GM23338 (cell line): ENCODE results near the gene SRD5A3. TPM values are rescaled to one million over a fixed set of nuclear protein-coding genes. Genes with fewer than 3 reads are reported as not detected.

Experiments
- ATAC-seq: fragments of 200-7000 bp; cut with Tn5 transposase; 3 replicates; pipeline ENCODE4 v1.9.1; 2020
- DNase-seq: peaks from one replicate; pipeline ENCODE4 v3.0.0-alpha.2; 2015; ENCODE audit warnings: low spot score
- H2AFZ ChIP-seq: fragments of 200-600 bp; sonication (generic); 2 replicates; pipeline ENCODE4 v1.8.0; 2016; ENCODE audit warnings: antibody characterized with exemption, mild to moderate bottlenecking, moderate library complexity
- H3F3A ChIP-seq: fragments of 200-600 bp; sonication (generic); replicated peaks from 2 replicates; pipeline ENCODE4 v1.8.0; 2017; ENCODE audit warnings: antibody characterized with exemption, mixed run types, low read depth
- H3K27ac ChIP-seq: fragments of 200-600 bp; sonication (generic); 2 replicates; pipeline ENCODE4 v1.6.1; 2016; ENCODE audit warnings: low read depth
- H3K27me3 ChIP-seq: fragments of 200-600 bp; sonication (generic); 2 replicates; pipeline ENCODE4 v1.8.0; 2016; ENCODE audit warnings: mild to moderate bottlenecking, mixed run types, moderate library complexity; ENCODE audit not compliant: insufficient read depth
- H3K36me3 ChIP-seq: fragments of 200-600 bp; sonication (generic); 2 replicates; pipeline ENCODE4 v1.8.0; 2016; ENCODE audit warnings: mild to moderate bottlenecking; ENCODE audit not compliant: insufficient read depth
- H3K4me1 ChIP-seq: fragments of 200-600 bp; sonication (generic); 2 replicates; pipeline ENCODE4 v1.8.0; 2016; ENCODE audit warnings: mild to moderate bottlenecking, moderate library complexity; ENCODE audit not compliant: insufficient read depth
- H3K4me2 ChIP-seq: fragments of 200-600 bp; sonication (generic); 2 replicates; pipeline ENCODE4 v1.7.1; 2017; ENCODE audit warnings: mixed run types
- H3K4me3 ChIP-seq: fragments of 200-600 bp; sonication (generic); 2 replicates; pipeline ENCODE4 v1.6.1; 2016; ENCODE audit warnings: mixed run types
- H3K79me2 ChIP-seq: fragments of 200-600 bp; sonication (generic); replicated peaks from 2 replicates; pipeline ENCODE4 v1.8.0; 2017; ENCODE audit warnings: mild to moderate bottlenecking; ENCODE audit not compliant: insufficient read depth
- H3K9me2 ChIP-seq: fragments of 200-600 bp; sonication (generic); 2 replicates; pipeline ENCODE4 v1.8.0; 2017; ENCODE audit not compliant: insufficient read depth
- H4K20me1 ChIP-seq: fragments of 200-600 bp; sonication (generic); replicated peaks from 2 replicates; pipeline ENCODE4 v1.8.0; 2017; ENCODE audit warnings: mild to moderate bottlenecking; ENCODE audit not compliant: insufficient read depth
- H3K27ac Mint-ChIP-seq: 2 replicates; pipeline ENCODE4 v1.8.0; 2020; ENCODE audit warnings: inconsistent platforms, mild to moderate bottlenecking, moderate library complexity, mixed read lengths
- H3K27me3 Mint-ChIP-seq: 3 replicates; pipeline ENCODE4 v1.8.0; 2022; ENCODE audit warnings: low read depth, mild to moderate bottlenecking, moderate library complexity, mixed read lengths, inconsistent platforms; ENCODE audit not compliant: insufficient read depth, poor library complexity
- H3K36me3 Mint-ChIP-seq: 3 replicates; pipeline ENCODE4 v1.8.0; 2021; ENCODE audit warnings: low read depth, mild to moderate bottlenecking, inconsistent platforms, moderate library complexity, mixed read lengths
- H3K4me1 Mint-ChIP-seq: 3 replicates; pipeline ENCODE4 v1.8.0; 2020; ENCODE audit warnings: mild to moderate bottlenecking, inconsistent platforms, mixed read lengths
- H3K4me3 Mint-ChIP-seq: 3 replicates; pipeline ENCODE4 v1.8.0; 2021; ENCODE audit warnings: moderate library complexity, mild to moderate bottlenecking, inconsistent platforms, mixed read lengths
- H3K9me3 Mint-ChIP-seq: 3 replicates; pipeline ENCODE4 v1.8.0; 2020; ENCODE audit warnings: moderate library complexity, mild to moderate bottlenecking, inconsistent platforms, mixed read lengths
- CREB1 ChIP-seq: fragments of 250-450 bp; sonication (Bioruptor Pico); IDR thresholded peaks from 2 replicates; pipeline ENCODE4 v1.5.0; 2020; ENCODE audit warnings: low read depth, mild to moderate bottlenecking, moderate library complexity
- CTCF ChIP-seq, 2 experiments: fragments of 200-600 bp in 1 of 2; sonication (generic) in 1 of 2; conservative IDR thresholded peaks; 2 replicates each; pipeline versions ENCODE4 v1.5.1 to v1.6.1; 2016 to 2017; ENCODE audit warnings: antibody characterized with exemption in 2 of 2, low read depth in 2 of 2, mild to moderate bottlenecking in 2 of 2, moderate library complexity in 1 of 2
- EZH2phosphoT487 ChIP-seq: fragments of 200-600 bp; sonication (generic); IDR thresholded peaks from one replicate; pipeline ENCODE4 v1.8.1; 2018; ENCODE audit warnings: antibody characterized with exemption; ENCODE audit not compliant: unreplicated experiment
- NANOG ChIP-seq: IDR thresholded peaks from 2 replicates; pipeline ENCODE4 v1.6.1; 2016; ENCODE audit warnings: antibody characterized with exemption, borderline replicate concordance
- POLR2AphosphoS5 ChIP-seq: IDR thresholded peaks from 2 replicates; pipeline ENCODE4 v1.6.1; 2016; ENCODE audit warnings: antibody characterized with exemption, low read depth
- REST ChIP-seq: IDR thresholded peaks from one replicate; pipeline ENCODE4 v1.6.1; 2018; ENCODE audit warnings: antibody characterized with exemption; ENCODE audit not compliant: unreplicated experiment
- STAT1 ChIP-seq: IDR thresholded peaks from one replicate; pipeline ENCODE4 v1.6.1; 2016; ENCODE audit warnings: antibody characterized with exemption; ENCODE audit not compliant: unreplicated experiment
- ZNF462 ChIP-seq: fragments of 250-450 bp; sonication (Bioruptor Pico); IDR thresholded peaks from 2 replicates; pipeline ENCODE4 v1.5.0; 2020; ENCODE audit warnings: mild to moderate bottlenecking, moderate library complexity
- polyA plus RNA-seq: library from polyadenylated mRNA; unstranded; fragments of >200 nt; fragmentation: Nextera tagmentation; extraction: Ambion mirVana; gene quantifications from 2 replicates; pipeline ENCODE4 v1.2.1, GENCODE V29; 2016
- total RNA-seq: library from RNA; depleted of rRNA; stranded (reverse); fragments of >200 nt; shearing (Covaris generic); gene quantifications from 2 replicates; pipeline ENCODE4 v1.2.3, GENCODE V29; 2014

Gene SRD5A3
- total and polyA plus RNA-seq, 2 experiments from 2014 or later: 23.0 to 49.9 TPM

GRCh38 chr4:55314141-55314820 is 31.8 kb upstream of the SRD5A3 start:
- no peaks in the 10 kb centered on the region for H3K27me3 ChIP-seq
- Mint-ChIP-seq H3K36me3 (peaks cover 9% of the 10 kb centered on the region; the same call in 2 of the 3 replicates), H3K9me3 (peaks cover 8% of the 10 kb centered on the region; the same call in 2 of the 3 replicates), H3K27me3 (peaks cover 5% of the 10 kb centered on the region), H3K4me1 (peaks cover 12% of the 10 kb centered on the region), H3K4me3 (no peak overlapping the region), H3K27ac (no peak overlapping the region)
- no peaks in the 10 kb centered on the region for H3K36me3 ChIP-seq
- no peak overlapping the region for H3K4me3 ChIP-seq
- H4K20me1 ChIP-seq: no peaks in the 10 kb centered on the region
- no peaks in the 10 kb centered on the region for H3K9me2 ChIP-seq
- H2AFZ ChIP-seq: peak overlapping the region; percentile 84; the same call in 1 of the 2 replicates
- TF ChIP-seq EZH2phosphoT487: no peak
- TF ChIP-seq ZNF462 (CRISPR knock-in tag): no peak
- TF ChIP-seq NANOG: no peak
- no peak for TF ChIP-seq POLR2AphosphoS5
- no peak for TF ChIP-seq STAT1
- TF ChIP-seq CREB1: no peak
- no peak for TF ChIP-seq REST
- TF ChIP-seq CTCF (conservative IDR thresholded peaks at IDR 0.05; ENCODE audit: low read depth in 2 of 2): no peak
- DNase-seq (peak; percentile 30), ATAC-seq (no peak; the same call in 2 of the 3 replicates)
- H3F3A ChIP-seq: no peaks in the 10 kb centered on the region
- H3K79me2 ChIP-seq: no peaks in the 10 kb centered on the region
- H3K4me2 ChIP-seq: no peak overlapping the region
- H3K27ac ChIP-seq: no peak overlapping the region
- H3K4me1 ChIP-seq: peaks cover 18% of the 10 kb centered on the region
